AML-193 (cell line): Measurements from ENCODE around the gene BTG1.

Source experiments
- DNase-seq, 2 experiments: peaks; one replicate each; lab custom pipeline; 2025; lab: John Stamatoyannopoulos, UW

BTG1 gene

GRCh38 chr12:92133171-92133570, 12.5 kb downstream of the BTG1 start:
- DNase-seq: no peak

GRCh38 chr12:92132288-92132687, 13.4 kb downstream of the BTG1 start:
- no peak for DNase-seq

- DNase-seq: no peak
Measured at GRCh38 chr12:92130999-92131398, 14.6 kb downstream of the BTG1 start.

GRCh38 chr12:92129609-92130008, 16.0 kb downstream of the BTG1 start:
- no peak for DNase-seq

GRCh38 chr12:92128612-92129011, 17.0 kb downstream of the BTG1 start:
- no peak for DNase-seq

GRCh38 chr12:92124689-92125029, 21.0 kb downstream of the BTG1 start:
- DNase-seq: no peak

- DNase-seq: peak; percentile 82 to 89
Measured at GRCh38 chr12:92123780-92124688, 21.6 kb downstream of the BTG1 start.

GRCh38 chr12:92122941-92123779, 22.5 kb downstream of the BTG1 start:
- DNase-seq: no peak

GRCh38 chr12:92121826-92122225, 23.8 kb downstream of the BTG1 start:
- DNase-seq: no peak

GRCh38 chr12:92118826-92119536, 26.7 kb downstream of the BTG1 start:
- no peak for DNase-seq

- DNase-seq: no peak
Measured at GRCh38 chr12:92114834-92115233, 30.8 kb downstream of the BTG1 start.

GRCh38 chr12:92111256-92111655, 34.4 kb downstream of the BTG1 start:
- DNase-seq: no peak

GRCh38 chr12:92110083-92110640, 35.5 kb downstream of the BTG1 start:
- no peak for DNase-seq

GRCh38 chr12:92109613-92110012, 36.0 kb downstream of the BTG1 start:
- no peak for DNase-seq

GRCh38 chr12:92108651-92109050, 37.0 kb downstream of the BTG1 start:
- peak; percentile 92 to 94 for DNase-seq

GRCh38 chr12:92107621-92108131, 38.0 kb downstream of the BTG1 start:
- no peak for DNase-seq

GRCh38 chr12:92107094-92107493, 38.6 kb downstream of the BTG1 start:
- no peak for DNase-seq

GRCh38 chr12:92105676-92106075, 40.0 kb downstream of the BTG1 start:
- DNase-seq: peak; percentile 83 to 92

- DNase-seq: no peak
Measured at GRCh38 chr12:92105110-92105509, 40.5 kb downstream of the BTG1 start.

- no peak for DNase-seq
Measured at GRCh38 chr12:92102606-92103005, 43.0 kb downstream of the BTG1 start.

GRCh38 chr12:92098594-92099380, 46.9 kb downstream of the BTG1 start:
- DNase-seq: no peak
